RCC 7860 (cell line): ENCODE results near the gene SIM1.

Experiments
- DNase-seq: peaks from one replicate; pipeline ENCODE4 v3.0.0-alpha.2; 2015; ENCODE audit warnings: low spot score
- FAIRE-seq: peaks from 2 replicates; lab custom pipeline; 2012; peaks lifted over from hg19 to GRCh38; lab: Jason Lieb, UNC

SIM1 gene

DNA sequence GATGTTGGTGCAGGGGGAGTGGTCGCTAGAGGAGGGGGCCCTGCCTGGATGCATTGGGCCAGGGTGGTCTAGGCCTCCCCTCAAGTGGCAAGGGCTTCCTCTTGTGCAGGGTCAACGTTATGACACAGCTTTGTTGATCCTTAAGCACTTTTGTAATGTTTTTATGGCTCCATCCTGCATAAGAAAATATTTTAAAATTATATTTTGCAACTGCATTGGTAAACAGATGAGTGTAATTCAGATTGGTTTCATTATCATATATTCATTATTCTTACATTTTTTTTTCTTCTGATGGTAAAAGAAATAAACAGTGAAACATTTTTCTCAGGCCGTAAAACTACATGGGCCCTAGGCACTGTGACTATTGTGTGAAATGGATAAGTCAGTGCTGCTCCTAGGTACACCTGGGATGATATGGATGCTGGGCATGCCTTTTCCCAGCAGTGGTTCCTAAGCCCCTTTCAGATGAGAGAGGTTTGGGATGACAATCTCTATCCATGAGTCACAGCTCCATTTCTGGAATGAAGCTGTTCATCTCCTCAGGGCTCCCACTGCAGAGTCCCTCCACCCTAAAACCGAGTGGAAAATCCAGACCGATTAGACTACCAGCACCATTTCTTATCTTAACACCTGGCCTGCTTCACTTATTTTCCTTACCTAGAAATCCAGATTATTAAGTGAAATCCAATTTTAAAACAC, 5.8 kb upstream of the SIM1 start:
- DNase-seq (no peak), FAIRE-seq (no peak)

DNA sequence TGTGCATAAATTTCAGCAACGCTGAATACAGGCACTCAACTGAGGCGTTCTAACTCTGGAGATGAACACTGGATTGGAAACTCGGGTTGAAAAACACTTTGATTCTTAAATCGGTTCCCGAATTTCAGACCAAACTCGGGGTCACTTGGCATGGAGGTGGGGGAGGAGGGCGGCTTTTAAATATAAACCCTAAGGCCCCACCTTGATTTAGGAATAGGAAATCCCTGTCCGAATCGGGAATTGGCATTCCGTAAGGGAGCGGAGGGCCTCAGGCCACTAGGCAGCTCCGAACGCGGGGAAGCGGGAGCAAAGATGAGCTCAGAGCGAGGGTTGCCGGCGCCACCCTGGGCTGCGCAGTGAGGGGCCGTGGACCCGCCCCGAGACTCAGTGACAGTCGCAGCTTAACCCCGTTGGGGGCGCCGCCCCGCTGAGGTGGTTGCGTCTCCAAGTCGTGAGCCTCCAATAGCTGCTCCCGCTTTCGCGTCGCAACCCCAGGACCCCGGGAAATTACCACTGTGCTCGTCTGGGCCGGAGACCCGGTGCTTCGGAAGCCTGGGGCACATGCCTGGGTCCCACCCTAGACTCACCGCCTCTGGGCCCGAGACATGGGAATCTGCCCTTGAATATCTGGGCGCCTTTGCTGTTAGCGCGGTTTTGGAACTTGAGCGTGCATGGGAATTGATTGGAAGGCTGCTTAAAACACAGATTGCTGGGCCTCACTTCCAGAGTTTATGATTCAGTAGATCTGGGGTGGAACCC, 4.6 kb upstream of the SIM1 start:
- DNase-seq (no peak), FAIRE-seq (no peak)

- DNase-seq (no peak), FAIRE-seq (no peak)
Observed at GRCh38 chr6:100468016-100468622, 3.4 kb upstream of the SIM1 start.

GRCh38 chr6:100467129-100468015, 2.7 kb upstream of the SIM1 start:
- FAIRE-seq: no peak
- no peak for DNase-seq

- FAIRE-seq (no peak), DNase-seq (no peak)
Observed at GRCh38 chr6:100466410-100467128, 1.8 kb upstream of the SIM1 start.

DNA sequence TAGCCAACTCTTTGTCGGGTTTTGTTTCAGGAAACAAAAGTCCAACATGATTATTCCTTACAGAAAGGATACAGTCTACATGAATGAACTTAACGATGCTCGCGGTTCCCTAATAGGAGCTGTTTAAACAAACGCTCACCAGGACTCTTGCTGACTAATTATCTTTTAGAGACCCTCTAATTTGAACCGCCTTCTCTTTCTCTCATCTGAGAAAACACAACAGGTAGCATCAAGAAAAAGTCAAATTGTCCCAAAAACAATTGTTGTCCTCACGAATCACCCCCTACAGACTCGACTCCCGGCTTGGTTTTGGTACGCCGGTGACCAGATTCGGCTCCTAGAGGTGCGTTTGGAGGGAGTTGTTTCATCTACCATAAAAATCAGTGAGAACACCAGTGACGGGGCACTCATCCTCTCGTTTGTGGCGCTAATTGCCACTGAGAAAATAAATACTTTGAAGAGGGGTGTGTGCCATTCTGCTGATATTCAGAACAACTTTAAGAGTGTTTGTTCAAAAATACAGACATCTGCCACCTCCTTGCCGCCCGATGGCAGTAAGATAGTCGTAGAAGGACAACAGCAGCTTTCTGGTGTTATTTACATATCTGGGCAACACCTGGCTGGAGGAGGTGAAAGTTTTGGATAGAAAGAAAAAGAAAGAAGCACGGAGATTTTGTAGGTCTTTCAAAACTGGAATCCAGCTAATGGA, 1.1 kb upstream of the SIM1 start:
- no peak for DNase-seq
- FAIRE-seq: no peak

GRCh38 chr6:100464162-100464851, 414 bp downstream of the SIM1 start:
- DNase-seq: no peak
- FAIRE-seq: no peak

GRCh38 chr6:100463630-100464161, 1.0 kb downstream of the SIM1 start:
- FAIRE-seq (no peak), DNase-seq (peak; percentile 21)

DNA sequence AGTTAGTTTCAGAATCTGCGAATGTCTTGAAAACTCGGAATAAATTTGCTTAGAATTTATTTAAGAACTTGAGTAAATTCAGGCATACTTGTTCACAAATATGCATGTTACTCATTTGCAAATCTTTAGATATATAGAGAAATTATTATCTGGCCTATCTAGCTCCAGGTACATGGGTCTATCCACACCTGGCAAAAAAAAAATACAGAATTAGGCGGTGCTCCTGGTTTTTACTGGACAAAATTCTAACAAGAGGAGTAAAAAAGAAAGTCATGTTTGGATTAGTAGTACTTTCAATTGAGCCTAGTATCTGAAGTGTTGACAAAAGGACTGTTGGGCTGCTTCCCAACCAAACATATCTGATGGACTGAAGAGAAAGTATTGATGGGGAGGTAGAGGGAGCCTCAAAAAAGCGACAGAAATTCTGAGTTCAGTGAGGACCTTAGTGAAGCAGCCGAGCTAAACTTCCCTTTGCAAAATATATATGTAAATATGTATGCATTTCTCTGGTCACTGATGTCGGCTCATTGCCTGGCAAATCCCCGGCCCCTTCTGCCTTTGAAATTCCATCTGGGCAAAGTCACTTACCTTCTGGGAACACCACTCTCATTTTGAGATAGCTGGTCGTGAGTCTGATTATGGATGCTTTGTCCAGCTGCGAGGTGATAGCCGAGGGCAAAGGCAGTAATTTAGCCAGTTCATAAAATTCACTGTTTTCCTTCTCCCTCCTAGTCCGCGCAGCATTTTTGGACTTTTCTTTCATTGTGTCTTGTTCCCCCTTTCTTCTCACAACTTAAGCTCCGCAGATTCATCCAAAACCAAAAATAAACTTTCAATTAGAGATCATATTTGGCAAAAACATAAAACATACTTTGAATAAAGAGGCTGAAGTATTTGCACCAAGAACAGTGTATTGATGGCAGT, 1.8 kb downstream of the SIM1 start:
- no peak for FAIRE-seq
- no peak for DNase-seq

GRCh38 chr6:100461917-100462705, 2.6 kb downstream of the SIM1 start:
- FAIRE-seq (peak; percentile 45), DNase-seq (no peak)

- DNase-seq (peak; percentile 44), FAIRE-seq (no peak)
Observed at GRCh38 chr6:100461278-100461916, 3.3 kb downstream of the SIM1 start.

DNA sequence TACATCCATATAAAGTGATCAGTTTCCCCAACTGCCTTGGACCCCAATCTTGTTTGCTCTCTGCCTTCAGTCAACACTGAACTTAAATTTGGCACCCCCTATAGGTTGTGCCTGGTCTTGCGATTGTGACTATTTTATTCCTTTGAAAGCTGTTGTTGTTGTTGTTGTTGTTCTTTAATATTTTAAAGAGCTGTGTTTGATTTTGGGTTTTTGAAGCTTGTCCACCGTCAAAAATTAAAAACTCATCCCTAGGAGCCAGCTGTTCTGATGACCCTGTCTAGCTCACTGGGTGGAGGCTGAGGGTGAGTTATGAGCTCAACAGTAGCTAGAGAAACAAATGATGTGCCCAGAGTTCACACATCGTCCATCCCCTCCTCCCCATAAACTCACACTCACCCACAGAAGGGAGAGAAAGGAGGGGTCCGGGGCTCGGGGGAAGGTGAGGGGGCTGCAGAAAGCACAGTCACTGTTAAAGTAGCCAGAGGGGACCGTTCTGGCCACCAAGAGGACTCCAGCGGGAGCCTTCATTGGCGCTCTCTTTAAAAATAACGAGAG, 4.0 kb downstream of the SIM1 start:
- DNase-seq (no peak), FAIRE-seq (peak; percentile 38)

GRCh38 chr6:100459592-100460184, 5.0 kb downstream of the SIM1 start:
- no peak for DNase-seq
- FAIRE-seq: no peak

DNA sequence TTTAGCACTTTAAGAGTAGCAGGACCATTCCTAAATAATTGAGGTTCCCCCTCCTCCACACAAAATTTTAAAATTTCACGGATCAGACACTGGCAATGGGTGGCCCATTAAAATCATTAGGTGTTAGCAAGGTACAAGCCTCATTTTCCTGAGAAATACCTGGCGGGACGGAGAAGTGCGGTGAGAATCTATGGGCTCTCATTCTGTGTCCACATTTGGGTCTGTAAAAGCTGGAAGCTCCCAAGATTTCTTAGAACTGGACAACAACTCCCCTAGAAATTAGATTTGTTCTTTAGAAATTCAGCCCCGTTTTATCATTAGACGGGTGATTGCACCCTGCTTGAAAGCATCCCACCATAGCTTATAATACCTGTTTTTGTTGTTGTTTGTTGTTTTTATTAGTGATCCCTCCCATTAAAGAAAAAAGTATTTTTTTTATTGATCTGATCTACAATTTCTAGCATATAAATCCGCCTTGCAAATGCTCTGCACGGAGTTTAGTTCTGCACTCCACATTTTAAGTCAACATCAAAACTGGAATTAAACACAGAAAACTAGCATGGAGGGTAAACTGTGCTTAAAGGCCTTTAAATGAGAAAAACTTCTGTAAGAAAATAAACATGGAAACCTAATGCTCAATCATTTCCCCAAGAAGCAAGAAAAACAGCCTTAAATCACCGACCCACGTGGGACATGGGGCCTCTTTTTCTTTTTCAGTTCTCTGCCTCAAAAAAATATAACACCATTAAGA, 5.7 kb downstream of the SIM1 start:
- DNase-seq (no peak), FAIRE-seq (no peak)

- DNase-seq (no peak), FAIRE-seq (no peak)
Observed at GRCh38 chr6:100457311-100457990, 7.3 kb downstream of the SIM1 start.
